ENCODE measurements around the gene DFFB. TPM values are rescaled to one million over a fixed set of nuclear protein-coding genes. Genes with fewer than 3 reads are reported as not detected.

DFFB gene
- total and polyA plus RNA-seq, 2 of the 13 experiments (the other 11 are each of a cell fraction or from before 2014, with no cell fraction given), result 4.6 to 9.3 TPM

- CTCF ChIA-PET (ENCODE audit: low intra/inter-chr PET ratio, low total read pairs), result no interaction called here
- Histone ChIP-seq H3K4me1 (ENCODE audit: insufficient read depth, low read length) (peaks cover 21% of the 10 kb centered on the region), H3K9ac (ENCODE audit: insufficient read depth, low read depth, low read length) (no peak overlapping the region), H4K20me1 (ENCODE audit: insufficient read depth, low read length) (no peaks in the 10 kb centered on the region), H3K27me3 (ENCODE audit: control insufficient read depth in 1 of 2, insufficient read depth in 2 of 2, low read length in 2 of 2) (no peaks in the 10 kb centered on the region; a peak in 1 of 5 replicates), H3K9me3 (ENCODE audit: low read length) (peaks cover 4% of the 10 kb centered on the region; the same call in 1 of the 2 replicates), H3K4me2 (ENCODE audit: low read depth, low read length) (no peak overlapping the region), H2AFZ (ENCODE audit: low read length) (no peak overlapping the region), H3K79me2 (ENCODE audit: insufficient read depth, low read length) (peaks cover 69% of the 10 kb centered on the region), H3K27ac (ENCODE audit: extremely low read length, insufficient read depth, low read length) (no peak overlapping the region), H3K4me3 (replicated peaks in 1 of 3; ENCODE audit: insufficient read depth in 1 of 3, low read depth in 2 of 3, low read length in 3 of 3) (no peak overlapping the region), H3K36me3 (replicated peaks in 1 of 2; ENCODE audit: control insufficient read depth in 1 of 2, insufficient read depth in 2 of 2, low read length in 2 of 2) (peaks cover 7 to 18% of the 10 kb centered on the region in 2 experiments; a peak in 4 of 5 replicates)
- POLR2A ChIA-PET, result no interaction called here
- intact Hi-C loops (cut with micrococcal nuclease; ENCODE audit: unreplicated experiment), result no loop called here
- no peak for TF ChIP-seq HIVEP1 (CRISPR knock-in tag; IDR thresholded peaks at IDR 0.05)
- TF ChIP-seq E2F5 (CRISPR knock-in tag; conservative IDR thresholded peaks at IDR 0.05), result no peak
- TF ChIP-seq POGK (CRISPR knock-in tag; conservative IDR thresholded peaks at IDR 0.05), result no peak
- no peak for TF ChIP-seq EED (CRISPR knock-in tag; IDR thresholded peaks at IDR 0.05)
- no peak for TF ChIP-seq SIX1 (CRISPR knock-in tag; IDR thresholded peaks at IDR 0.05; ENCODE audit: borderline replicate concordance)
- no peak for TF ChIP-seq MATR3 (CRISPR knock-in tag; IDR thresholded peaks at IDR 0.05)
- TF ChIP-seq SMAD1 (CRISPR knock-in tag; IDR thresholded peaks at IDR 0.05; ENCODE audit: borderline replicate concordance, low read depth), result no peak
- no peak for TF ChIP-seq RELA (CRISPR knock-in tag; IDR thresholded peaks at IDR 0.05)
- TF ChIP-seq REL (CRISPR knock-in tag; conservative IDR thresholded peaks at IDR 0.05), result no peak
- TF ChIP-seq REXO4 (CRISPR knock-in tag; IDR thresholded peaks at IDR 0.05; ENCODE audit: borderline replicate concordance), result no peak
- no peak for TF ChIP-seq ZBTB43 (CRISPR knock-in tag; conservative IDR thresholded peaks at IDR 0.05)
- TF ChIP-seq CAMTA2 (CRISPR knock-in tag; IDR thresholded peaks at IDR 0.05; ENCODE audit: borderline replicate concordance), result no peak
- no peak for TF ChIP-seq ZMAT3 (CRISPR knock-in tag; conservative IDR thresholded peaks at IDR 0.05)
- no peak for TF ChIP-seq SMC3 (IDR thresholded peaks at IDR 0.05; ENCODE audit: low read length)
- TF ChIP-seq LCORL (IDR thresholded peaks at IDR 0.05), result no peak
- no peak for TF ChIP-seq LCORL (CRISPR knock-in tag; IDR thresholded peaks at IDR 0.05)
- TF ChIP-seq ZBTB7B (CRISPR knock-in tag; IDR thresholded peaks at IDR 0.05), result no peak
- TF ChIP-seq ZFP62 (CRISPR knock-in tag; IDR thresholded peaks at IDR 0.05), result no peak
- no peak for TF ChIP-seq ZFAT (CRISPR knock-in tag; conservative IDR thresholded peaks at IDR 0.05)
- TF ChIP-seq SAP130 (CRISPR knock-in tag; IDR thresholded peaks at IDR 0.05; ENCODE audit: low read depth), result no peak
- DNase-seq (ENCODE audit: low spot score) (no peak), ATAC-seq (no peak), FAIRE-seq (no peak)
- in situ Hi-C loops (cut with HindIII; ENCODE audit: extremely low pct_ligation_motif_present, low pct_unique_long_range_greater_than_20kb), result no loop called here
- no TSS peak for BruUV-seq (replicated peaks)
- WGBS (ENCODE audit: low lambda C conversion rate), result 88% methylated on average over 7 of the region's 7 CpGs
Observed at GRCh38 chr1:3896396-3897000, 39.2 kb downstream of the DFFB start.

Measured in HepG2 (cell line).